GM21515 (cell line): ENCODE measurements around the gene GTF2A2.
"Not testable (repeated sequence)": the region's sequence is repeated elsewhere in the genome, so short reads cannot be mapped to it uniquely, and the experiment has no call there.

Experiments used
- ATAC-seq: cut with Tn5 transposase; IDR thresholded peaks from one replicate; pipeline ENCODE4 v1.9.1; 2021; ENCODE audit not compliant: unreplicated experiment

The GTF2A2 gene

GRCh38 chr15:59656897-59657634 is at the start of gene GTF2A2:
Gene GTF2A2 (minus strand): TSS chr15:59657515. CDS start chr15:59652277, 5,238 bp downstream.
- ATAC-seq, result peak; percentile 99

GRCh38 chr15:59703979-59704796 is 46.9 kb upstream of the GTF2A2 start:
- no peak for ATAC-seq

- no peak for ATAC-seq
These were observed 45.0 kb upstream of the GTF2A2 start for GRCh38 chr15:59702351-59702750.

GRCh38 chr15:59701880-59702279 is 44.6 kb upstream of the GTF2A2 start:
- no peak for ATAC-seq

DNA sequence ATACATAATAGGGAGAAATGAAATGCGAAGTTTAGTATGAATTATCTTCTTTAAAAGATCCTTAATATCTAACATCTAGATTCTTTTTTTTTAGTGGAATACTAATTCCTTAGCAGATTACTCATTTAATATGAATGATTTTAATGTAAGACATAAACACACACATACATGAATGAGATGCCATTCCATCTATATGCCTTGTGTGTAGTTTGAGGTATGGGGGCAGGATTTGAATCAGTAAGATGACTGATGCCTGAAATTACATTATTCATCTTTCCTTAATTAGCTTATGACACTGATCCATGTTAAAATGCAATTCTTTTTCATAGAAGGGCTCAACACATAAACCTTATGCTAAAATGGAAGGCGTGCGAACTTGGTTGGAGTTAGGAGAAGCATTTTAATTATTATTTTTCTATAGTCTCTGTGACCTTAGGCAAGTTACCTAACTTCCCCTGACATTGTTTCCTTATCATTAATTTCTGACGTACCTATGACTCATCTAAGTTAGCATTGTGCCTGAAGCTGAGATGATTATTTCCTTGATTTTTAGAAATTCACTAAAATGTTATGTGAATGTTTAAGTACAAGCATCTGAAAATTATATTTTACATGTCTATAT is 42.6 kb upstream of the GTF2A2 start:
- no peak for ATAC-seq

DNA sequence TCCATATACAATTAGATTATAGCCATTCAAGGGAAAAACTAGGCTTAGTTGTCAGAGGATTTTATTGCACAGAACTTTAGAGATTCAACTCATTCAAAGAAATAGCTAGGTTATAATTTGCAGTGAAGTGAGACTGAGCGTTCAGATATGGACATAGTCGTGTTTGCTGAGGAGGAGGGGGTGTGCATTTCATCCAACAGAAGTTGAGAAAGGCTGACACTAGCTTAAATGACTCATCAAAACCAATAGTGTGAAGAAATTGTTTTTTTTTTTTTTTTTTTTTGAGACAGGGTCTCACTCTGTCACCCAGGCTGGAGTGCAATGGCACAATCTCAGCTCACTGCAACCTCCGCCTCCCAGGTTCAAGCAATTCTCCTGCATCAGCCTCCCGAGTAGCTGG is 40.8 kb upstream of the GTF2A2 start:
- ATAC-seq, result not testable (repeated sequence)

GRCh38 chr15:59696332-59696731 is 39.0 kb upstream of the GTF2A2 start:
- ATAC-seq, result no peak

DNA sequence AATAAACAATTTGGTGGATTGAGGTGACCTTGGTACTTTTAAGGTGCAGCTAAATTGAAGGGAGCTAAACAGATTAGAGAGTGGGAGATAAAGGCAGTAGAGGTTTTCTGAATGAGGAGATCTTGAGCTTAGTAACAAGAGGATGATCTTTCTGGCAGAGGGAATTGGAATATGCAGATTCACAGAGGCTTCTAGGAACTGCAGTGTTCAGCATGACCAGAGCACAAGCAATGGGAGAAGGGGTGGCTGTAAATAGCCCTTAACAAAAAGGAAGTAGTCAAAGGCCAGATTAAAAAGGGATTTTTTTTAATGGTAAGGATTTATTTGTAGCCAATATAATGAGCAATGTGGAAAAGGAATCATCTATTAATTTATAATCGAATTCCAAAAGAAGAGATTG is 37.5 kb upstream of the GTF2A2 start:
- ATAC-seq, result no peak

GRCh38 chr15:59691194-59691805 is 34.0 kb upstream of the GTF2A2 start:
- ATAC-seq, result no peak

GRCh38 chr15:59689626-59690236 is 32.4 kb upstream of the GTF2A2 start:
- ATAC-seq, result no peak

DNA sequence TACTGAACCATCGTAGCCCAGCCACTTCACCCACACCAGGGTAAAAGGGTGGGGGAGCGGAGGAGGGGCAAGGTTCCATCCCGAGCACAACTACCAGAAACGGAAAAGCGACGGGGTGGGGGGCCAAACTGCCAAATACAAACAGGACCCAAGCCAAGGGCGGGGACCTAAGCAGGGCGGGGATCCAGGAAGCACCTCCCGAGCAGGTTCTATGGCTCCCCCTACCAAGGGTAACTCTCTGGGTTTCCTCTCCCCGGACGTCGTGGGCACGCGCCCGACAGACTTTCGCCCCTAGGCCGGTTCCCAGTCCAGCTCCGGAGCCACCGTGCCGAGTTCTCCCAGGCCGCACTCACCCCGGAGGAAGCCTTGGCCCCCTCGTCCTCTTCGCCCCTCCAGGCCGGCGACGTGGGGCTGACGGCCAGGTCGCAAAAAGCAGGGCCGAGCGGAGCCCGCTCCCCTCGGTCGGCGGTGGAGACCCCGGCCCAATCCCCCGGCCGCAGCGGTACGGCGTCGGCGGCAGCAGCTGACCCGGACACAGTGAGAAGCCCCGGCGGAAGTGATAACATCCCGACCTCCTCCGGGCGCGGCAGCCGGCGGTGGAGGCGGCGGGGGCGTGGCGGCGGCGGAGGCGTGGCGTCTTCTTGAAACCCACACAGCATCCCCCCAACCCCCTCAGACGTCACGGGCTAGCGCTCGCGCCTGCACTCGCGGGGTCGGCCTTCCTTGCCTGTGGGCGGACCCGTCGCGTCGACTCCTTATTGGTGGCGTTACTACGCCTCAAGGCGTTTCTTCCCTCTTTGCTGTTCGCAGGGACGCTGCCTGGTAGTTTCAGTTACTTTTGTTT is 31.7 kb upstream of the GTF2A2 start, which contains the start of gene BNIP2:
BNIP2 (minus strand) TSS at position 539 of the 844 bp plus-strand sequence. CDS start 6,863 bp downstream, outside the sequence.
- ATAC-seq, result peak; percentile 72

GRCh38 chr15:59688423-59688781 is 31.1 kb upstream of the GTF2A2 start:
- ATAC-seq, result peak; percentile 1

GRCh38 chr15:59687836-59688235 is 30.5 kb upstream of the GTF2A2 start:
- ATAC-seq, result peak; percentile 27

DNA sequence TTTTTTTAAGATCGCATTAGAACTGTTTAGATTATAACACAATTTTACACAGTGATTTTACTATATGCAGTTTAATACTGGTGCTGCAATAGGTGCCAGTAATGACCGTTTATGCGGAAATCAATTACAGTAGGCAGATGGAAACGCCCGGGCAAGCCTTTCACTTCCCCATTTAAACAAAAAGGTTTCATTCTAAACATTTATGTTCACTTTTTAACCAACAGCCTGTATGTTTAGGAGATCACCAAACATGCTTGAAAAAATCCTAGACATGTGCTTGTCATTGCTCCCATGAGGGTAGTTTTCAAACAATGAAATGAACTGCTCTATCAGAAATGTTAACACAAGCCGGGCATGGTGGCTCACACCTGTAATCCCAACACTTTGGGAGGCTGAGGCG is 29.1 kb upstream of the GTF2A2 start:
- no peak for ATAC-seq

- ATAC-seq, result no peak
These were observed 28.5 kb upstream of the GTF2A2 start for GRCh38 chr15:59685737-59686297.

- ATAC-seq, result no peak
These were observed 23.6 kb upstream of the GTF2A2 start for GRCh38 chr15:59680870-59681269.

- no peak for ATAC-seq
These were observed 23.0 kb upstream of the GTF2A2 start for GRCh38 chr15:59680346-59680745.

GRCh38 chr15:59678620-59679019 is 21.3 kb upstream of the GTF2A2 start:
- no peak for ATAC-seq

GRCh38 chr15:59678172-59678571 is 20.9 kb upstream of the GTF2A2 start:
- ATAC-seq, result no peak

- no peak for ATAC-seq
These were observed 19.2 kb upstream of the GTF2A2 start for GRCh38 chr15:59676565-59676964.
